ENCODE results near the gene ZNRF3.

The ZNRF3 gene

DNA sequence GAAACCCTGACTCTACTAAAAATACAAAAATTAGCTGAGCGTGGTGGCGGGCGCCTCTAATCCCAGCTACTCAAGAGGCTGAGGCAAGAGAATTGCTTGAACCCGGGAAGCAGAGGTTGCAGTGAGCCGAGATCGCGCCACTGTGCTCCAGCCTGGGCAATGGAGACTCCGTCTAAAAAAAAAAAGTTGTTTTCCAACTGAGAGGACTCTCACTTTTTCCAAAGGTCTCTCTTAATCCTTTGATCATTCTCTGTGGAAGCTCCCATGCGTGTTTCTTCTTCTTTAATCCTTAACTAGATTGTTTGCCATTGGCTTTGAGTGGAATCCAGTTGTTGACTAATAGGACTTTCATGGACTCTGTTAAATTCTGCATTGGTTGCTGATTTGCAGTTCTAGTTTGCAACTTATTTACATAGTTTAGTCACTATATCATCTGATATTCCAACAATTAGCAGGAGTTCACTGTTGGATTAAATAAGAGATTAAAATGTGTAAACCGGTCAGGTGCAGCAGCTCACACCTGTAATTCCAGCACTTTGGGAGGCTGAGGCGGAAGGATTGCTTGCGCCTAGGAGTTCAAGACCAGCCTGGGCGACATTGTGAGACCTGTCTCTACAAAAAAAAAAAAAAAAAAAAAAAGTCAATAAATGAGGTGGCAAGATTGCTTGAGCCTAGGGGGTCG, 98.6 kb downstream of the ZNRF3 start:
- TF ChIP-seq, protein P1, sequence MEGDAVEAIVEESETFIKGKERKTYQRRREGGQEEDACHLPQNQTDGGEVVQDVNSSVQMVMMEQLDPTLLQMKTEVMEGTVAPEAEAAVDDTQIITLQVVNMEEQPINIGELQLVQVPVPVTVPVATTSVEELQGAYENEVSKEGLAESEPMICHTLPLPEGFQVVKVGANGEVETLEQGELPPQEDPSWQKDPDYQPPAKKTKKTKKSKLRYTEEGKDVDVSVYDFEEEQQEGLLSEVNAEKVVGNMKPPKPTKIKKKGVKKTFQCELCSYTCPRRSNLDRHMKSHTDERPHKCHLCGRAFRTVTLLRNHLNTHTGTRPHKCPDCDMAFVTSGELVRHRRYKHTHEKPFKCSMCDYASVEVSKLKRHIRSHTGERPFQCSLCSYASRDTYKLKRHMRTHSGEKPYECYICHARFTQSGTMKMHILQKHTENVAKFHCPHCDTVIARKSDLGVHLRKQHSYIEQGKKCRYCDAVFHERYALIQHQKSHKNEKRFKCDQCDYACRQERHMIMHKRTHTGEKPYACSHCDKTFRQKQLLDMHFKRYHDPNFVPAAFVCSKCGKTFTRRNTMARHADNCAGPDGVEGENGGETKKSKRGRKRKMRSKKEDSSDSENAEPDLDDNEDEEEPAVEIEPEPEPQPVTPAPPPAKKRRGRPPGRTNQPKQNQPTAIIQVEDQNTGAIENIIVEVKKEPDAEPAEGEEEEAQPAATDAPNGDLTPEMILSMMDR (IDR thresholded peaks at IDR 0.05; ENCODE audit: low read depth, low read length) = no peak
- TF ChIP-seq EZH2phosphoT487 (IDR thresholded peaks at IDR 0.05; ENCODE audit: low read depth) = no peak

DNA sequence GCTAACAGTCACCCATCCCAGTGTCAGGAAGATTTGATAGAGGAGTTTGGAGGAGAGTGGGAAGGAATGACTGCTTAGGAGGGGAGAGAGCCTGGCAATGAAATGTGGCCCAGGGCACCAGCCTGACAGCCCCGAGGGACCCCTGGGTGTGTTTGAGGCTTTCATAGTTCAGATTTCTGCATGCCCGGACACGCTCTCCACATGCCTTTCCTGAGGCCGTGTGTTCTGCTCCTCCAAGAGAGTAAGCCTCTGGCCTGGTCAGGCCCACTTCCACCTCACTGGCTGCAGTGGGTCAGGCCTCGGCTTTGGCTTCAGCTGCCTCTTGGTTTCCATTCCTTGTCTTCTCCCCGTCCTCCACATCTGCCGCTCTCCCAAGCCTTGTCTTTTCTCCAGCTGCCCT, 99.8 kb downstream of the ZNRF3 start:
- H3K4me2 ChIP-seq (ENCODE audit: low read length) = no peak overlapping the region
- H3K9me3 ChIP-seq (ENCODE audit: insufficient read depth, low read length) = no peaks in the 10 kb centered on the region
- no peak overlapping the region for H2AFZ ChIP-seq (ENCODE audit: low read depth, low read length)
- no peak overlapping the region for H3K4me3 ChIP-seq (ENCODE audit: low read length)
- H4K20me1 ChIP-seq (ENCODE audit: insufficient read depth, low read length) = peaks cover 17% of the 10 kb centered on the region
- H3K27me3 ChIP-seq (ENCODE audit: low read depth, low read length) = no peaks in the 10 kb centered on the region
- H3K36me3 ChIP-seq (replicated peaks; ENCODE audit: low read depth, low read length) = peaks cover 13% of the 10 kb centered on the region
- peaks cover under 1% of the 10 kb centered on the region; the same call in 1 of the 2 replicates for H3K4me1 ChIP-seq (ENCODE audit: low read length)
- peaks cover 29% of the 10 kb centered on the region for H3K79me2 ChIP-seq (ENCODE audit: low read length)
- H3K9ac ChIP-seq (ENCODE audit: low read length) = no peak overlapping the region
- no peak overlapping the region for H3K27ac ChIP-seq (ENCODE audit: low read length)
- no peak for TF ChIP-seq EZH2phosphoT487 (IDR thresholded peaks at IDR 0.05; ENCODE audit: low read depth)
- TF ChIP-seq, protein P1 (IDR thresholded peaks at IDR 0.05; ENCODE audit: low read depth, low read length) = no peak

More for the DNA sequence above, 98.6 kb downstream of the ZNRF3 start:
- Histone ChIP-seq H3K27me3 (ENCODE audit: low read depth, low read length) (no peaks in the 10 kb centered on the region), H3K4me2 (ENCODE audit: low read length) (no peak overlapping the region), H3K36me3 (replicated peaks; ENCODE audit: low read depth, low read length) (peaks cover 13% of the 10 kb centered on the region), H3K9me3 (ENCODE audit: insufficient read depth, low read length) (no peaks in the 10 kb centered on the region), H3K4me3 (ENCODE audit: low read length) (no peak overlapping the region), H4K20me1 (ENCODE audit: insufficient read depth, low read length) (peaks cover 29% of the 10 kb centered on the region), H2AFZ (ENCODE audit: low read depth, low read length) (no peak overlapping the region), H3K27ac (ENCODE audit: low read length) (no peak overlapping the region), H3K9ac (ENCODE audit: low read length) (no peak overlapping the region), H3K79me2 (ENCODE audit: low read length) (peaks cover 41% of the 10 kb centered on the region), H3K4me1 (ENCODE audit: low read length) (peaks cover 12% of the 10 kb centered on the region)

- Histone ChIP-seq H3K36me3 (replicated peaks; ENCODE audit: low read depth, low read length) (peaks cover 20% of the 10 kb centered on the region), H3K79me2 (ENCODE audit: low read length) (peaks cover 24% of the 10 kb centered on the region), H3K9ac (ENCODE audit: low read length) (no peak overlapping the region), H3K4me3 (ENCODE audit: low read length) (no peak overlapping the region), H3K4me2 (ENCODE audit: low read length) (no peak overlapping the region), H3K27me3 (ENCODE audit: low read depth, low read length) (no peaks in the 10 kb centered on the region), H3K27ac (ENCODE audit: low read length) (no peak overlapping the region), H3K4me1 (ENCODE audit: low read length) (no peaks in the 10 kb centered on the region), H3K9me3 (ENCODE audit: insufficient read depth, low read length) (no peaks in the 10 kb centered on the region), H4K20me1 (ENCODE audit: insufficient read depth, low read length) (peaks cover 11% of the 10 kb centered on the region), H2AFZ (ENCODE audit: low read depth, low read length) (no peak overlapping the region)
- TF ChIP-seq, protein P1 (IDR thresholded peaks at IDR 0.05; ENCODE audit: low read depth, low read length) = no peak
- TF ChIP-seq EZH2phosphoT487 (IDR thresholded peaks at IDR 0.05; ENCODE audit: low read depth) = no peak
Observed at GRCh38 chr22:28983788-28984441, 100.5 kb downstream of the ZNRF3 start.

DNA sequence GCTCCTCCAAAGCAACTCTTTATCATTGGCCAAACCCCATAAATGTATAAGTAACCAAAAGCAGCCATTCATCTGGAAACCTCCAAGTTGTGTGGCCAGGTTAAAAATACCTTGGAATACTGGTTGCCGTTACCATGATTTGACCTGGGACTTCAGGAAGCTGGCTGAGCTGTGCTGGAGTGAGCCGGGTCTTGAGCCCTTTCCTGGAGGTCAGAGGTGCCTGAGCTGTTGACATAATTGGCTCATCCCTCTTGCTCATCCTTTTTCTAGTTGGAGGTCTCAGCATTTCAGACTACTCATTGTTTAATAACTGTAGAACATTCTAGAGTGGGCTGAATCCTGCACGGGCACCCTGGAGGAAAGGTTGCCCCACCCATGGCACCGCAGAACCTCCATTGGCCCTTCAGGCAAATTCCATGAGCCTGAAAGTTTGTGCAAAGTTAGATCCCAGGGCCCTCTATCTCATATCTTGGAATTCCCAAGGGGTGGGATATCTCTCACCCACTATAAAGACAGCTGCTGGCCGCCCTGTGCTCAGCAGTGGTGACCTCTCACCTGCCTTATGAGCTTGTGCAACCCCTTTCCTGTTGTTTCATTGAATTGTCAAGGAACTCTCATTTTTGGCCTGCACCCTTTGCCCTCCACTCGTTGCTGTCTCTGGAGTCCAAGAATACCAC, 101.2 kb downstream of the ZNRF3 start:
- no peaks in the 10 kb centered on the region for H3K9me3 ChIP-seq (ENCODE audit: insufficient read depth, low read length)
- H3K27me3 ChIP-seq (ENCODE audit: low read depth, low read length) = no peaks in the 10 kb centered on the region
- H3K4me1 ChIP-seq (ENCODE audit: low read length) = no peaks in the 10 kb centered on the region
- no peak overlapping the region for H2AFZ ChIP-seq (ENCODE audit: low read depth, low read length)
- H3K27ac ChIP-seq (ENCODE audit: low read length) = no peak overlapping the region
- no peak overlapping the region for H3K4me3 ChIP-seq (ENCODE audit: low read length)
- peaks cover 17% of the 10 kb centered on the region for H3K79me2 ChIP-seq (ENCODE audit: low read length)
- no peak overlapping the region for H3K4me2 ChIP-seq (ENCODE audit: low read length)
- TF ChIP-seq, protein P1 (IDR thresholded peaks at IDR 0.05; ENCODE audit: low read depth, low read length) = no peak
- no peak for TF ChIP-seq EZH2phosphoT487 (IDR thresholded peaks at IDR 0.05; ENCODE audit: low read depth)
- H4K20me1 ChIP-seq (ENCODE audit: insufficient read depth, low read length) = peaks cover 4% of the 10 kb centered on the region
- peaks cover 20% of the 10 kb centered on the region for H3K36me3 ChIP-seq (replicated peaks; ENCODE audit: low read depth, low read length)
- H3K9ac ChIP-seq (ENCODE audit: low read length) = no peak overlapping the region
